OCI-LY7 (cell line): ENCODE measurements around the gene LPXN.

Experiments used
- CTCF ChIP-seq: fragments of 200-600 bp; sonication (generic); conservative IDR thresholded peaks from 2 replicates; pipeline ENCODE4 v1.5.1; 2014; ENCODE audit warnings: mild to moderate bottlenecking, antibody characterized with exemption, low read length, moderate library complexity, mixed read lengths
- EZH2phosphoT487 ChIP-seq: fragments of 200-600 bp; sonication (generic); IDR thresholded peaks from 2 replicates; pipeline ENCODE4 v1.6.1; 2018; ENCODE audit warnings: low read depth, borderline replicate concordance, mild to moderate bottlenecking, mixed run types, antibody characterized with exemption, low read length, moderate library complexity, mixed read lengths

DNA sequence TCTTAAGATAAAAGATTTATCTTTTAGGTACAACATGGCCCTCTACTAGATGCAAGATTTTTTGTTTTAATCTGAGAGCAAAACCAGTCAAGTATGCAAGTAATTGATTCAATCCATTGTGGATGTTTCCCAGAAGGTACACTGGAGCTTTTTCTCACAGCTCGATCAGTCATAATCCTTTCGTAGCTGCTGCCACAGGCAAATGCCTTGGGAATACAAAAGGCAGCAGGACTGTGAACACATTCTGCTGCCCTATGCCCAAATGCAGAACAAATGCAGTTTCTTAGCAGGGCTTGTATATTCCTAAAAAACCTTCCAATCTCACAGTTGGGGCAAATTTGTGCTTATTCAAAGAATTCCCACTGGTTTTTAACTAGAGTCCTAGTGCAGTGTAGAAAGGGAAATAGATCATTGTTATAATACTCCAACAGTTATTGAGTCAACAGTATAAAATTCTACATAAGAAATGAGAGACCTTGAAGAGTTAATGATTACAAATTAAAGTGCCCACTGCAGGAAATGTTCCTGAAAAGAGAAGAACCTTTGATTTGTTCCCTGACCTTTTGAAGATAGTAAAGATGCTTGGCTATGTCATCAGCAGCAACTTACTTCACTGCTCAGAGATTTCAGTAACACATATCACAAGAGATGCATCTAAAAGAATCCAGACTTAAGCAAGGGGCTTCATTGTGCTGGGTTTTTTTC lies 14.1 kb downstream of the LPXN start:
- no peak for TF ChIP-seq EZH2phosphoT487
- TF ChIP-seq CTCF = no peak
